H1 (cell line): ENCODE measurements around the gene TRDN. TPM values are rescaled to one million over a fixed set of nuclear protein-coding genes. Genes with fewer than 3 reads are reported as not detected.

Experiments
- CTCF ChIA-PET: fragments of 300-600 bp; sonication (Branson Sonifier 250); formaldehyde crosslinking; loops from one replicate; lab custom pipeline; 2021; ENCODE audit not compliant: partially characterized antibody; lab: Charles Lee
- POLR2A ChIA-PET: fragments of 300-600 bp; sonication (Branson Sonifier 250); formaldehyde crosslinking; loops from one replicate; lab custom pipeline; 2021; ENCODE audit warnings: inconsistent platforms; ENCODE audit not compliant: partially characterized antibody; lab: Charles Lee
- DNase-seq, 2 experiments: peaks; one replicate each; pipeline versions ENCODE4 v3.0.0 to v3.0.0-alpha.2; 2010 to 2022; ENCODE audit warnings: low spot score in 2 of 2, low read depth in 1 of 2, mixed read lengths in 1 of 2
- FAIRE-seq: peaks from 2 replicates; lab custom pipeline; 2011; peaks lifted over from hg19 to GRCh38; lab: Jason Lieb, UNC
- H2AFZ ChIP-seq: 2 replicates; pipeline ENCODE4 v1.8.1; 2012; ENCODE audit warnings: low read length, inconsistent platforms
- H2AK5ac ChIP-seq: 2 replicates; pipeline ENCODE4 v1.6.1; 2013; ENCODE audit warnings: low read depth, low read length
- H2BK120ac ChIP-seq: replicated peaks from 2 replicates; pipeline ENCODE3; 2013; ENCODE audit warnings: low read depth, low read length, inconsistent platforms
- H2BK12ac ChIP-seq: 2 replicates; pipeline ENCODE4 v1.6.1; 2013; ENCODE audit warnings: low read depth, low read length
- H2BK15ac ChIP-seq: 2 replicates; pipeline ENCODE4 v1.6.1; 2013; ENCODE audit warnings: low read length
- H2BK20ac ChIP-seq: 2 replicates; pipeline ENCODE4 v1.6.1; 2013; ENCODE audit warnings: low read length
- H2BK5ac ChIP-seq: 2 replicates; pipeline ENCODE4 v1.6.1; 2013; ENCODE audit warnings: low read depth, low read length
- H3K14ac ChIP-seq: 2 replicates; pipeline ENCODE4 v1.6.1; 2013; ENCODE audit warnings: inconsistent platforms; ENCODE audit not compliant: insufficient read length
- H3K18ac ChIP-seq: 2 replicates; pipeline ENCODE4 v1.6.1; 2013; ENCODE audit warnings: low read length; ENCODE audit errors: extremely low read depth
- H3K23ac ChIP-seq: 2 replicates; pipeline ENCODE4 v1.6.1; 2013; ENCODE audit warnings: inconsistent platforms; ENCODE audit not compliant: insufficient read length
- H3K23me2 ChIP-seq: 2 replicates; pipeline ENCODE4 v1.6.1; 2013; ENCODE audit warnings: low read depth, low read length
- H3K27ac ChIP-seq: 2 replicates; pipeline ENCODE4 v1.6.1; 2011; ENCODE audit warnings: low read depth, low read length, inconsistent platforms
- H3K27me3 ChIP-seq, 4 experiments: replicated peaks in 1 of 4; 1 replicate in 1 of 4; 2 replicates in 3 of 4; pipeline versions ENCODE4 v1.6.1 to v1.8.1; 2011 to 2013; ENCODE audit warnings: low read length in 3 of 4, mild to moderate bottlenecking in 3 of 4, inconsistent platforms in 2 of 4, mixed read lengths in 2 of 4, moderate library complexity in 1 of 4; ENCODE audit not compliant: control insufficient read depth in 3 of 4, insufficient read depth in 3 of 4; ENCODE audit errors: extremely low read depth in 1 of 4
- H3K36me3 ChIP-seq, 4 experiments: 2 replicates each; pipeline versions ENCODE4 v1.6.1 to v1.8.1; 2011 to 2013; ENCODE audit warnings: mild to moderate bottlenecking in 4 of 4, low read length in 3 of 4, moderate library complexity in 2 of 4, control low read depth in 1 of 4, inconsistent platforms in 1 of 4; ENCODE audit not compliant: insufficient read depth in 4 of 4, control insufficient read depth in 2 of 4
- H3K4ac ChIP-seq: replicated peaks from 2 replicates; pipeline ENCODE3; 2013; ENCODE audit warnings: low read length, low read depth, mixed read lengths, inconsistent platforms; ENCODE audit not compliant: insufficient read length
- H3K4me1 ChIP-seq, 4 experiments: replicated peaks in 1 of 4; 1 replicate in 1 of 4; 2 replicates in 3 of 4; pipeline versions ENCODE4 v1.6.1 to v1.8.1; 2011 to 2013; ENCODE audit warnings: low read length in 3 of 4, inconsistent platforms in 2 of 4, mixed read lengths in 1 of 4; ENCODE audit not compliant: insufficient read depth in 4 of 4, control insufficient read depth in 3 of 4
- H3K4me2 ChIP-seq, 2 experiments: 2 replicates each; pipeline versions ENCODE4 v1.6.1 to v1.8.1; 2011 to 2013; ENCODE audit warnings: low read depth in 2 of 2, low read length in 2 of 2, control low read depth in 1 of 2, inconsistent platforms in 1 of 2, mild to moderate bottlenecking in 1 of 2; ENCODE audit not compliant: insufficient read depth in 1 of 2
- H3K4me3 ChIP-seq, 4 experiments: fragments of 200-600, 300-600 bp in 1 of 4; sonication (generic), shearing (Covaris generic), sonication (Bioruptor Twin) in 1 of 4; 2 replicates each; pipeline versions ENCODE4 v1.5.1 to v1.8.1; 2011 to 2016; ENCODE audit warnings: low read length in 4 of 4, low read depth in 3 of 4, control low read depth in 2 of 4, inconsistent platforms in 2 of 4, mild to moderate bottlenecking in 2 of 4, mixed read lengths in 1 of 4, moderate library complexity in 1 of 4; ENCODE audit not compliant: insufficient read depth in 2 of 4; ENCODE audit errors: extremely low read depth in 1 of 4
- H3K56ac ChIP-seq: replicated peaks from 2 replicates; pipeline ENCODE3; 2013; ENCODE audit warnings: low read depth, mild to moderate bottlenecking, mixed read lengths, low read length, inconsistent platforms; ENCODE audit not compliant: insufficient read length
- H3K79me1 ChIP-seq: 2 replicates; pipeline ENCODE4 v1.6.1; 2013; ENCODE audit warnings: low read depth, low read length, control low read depth
- H3K79me2 ChIP-seq, 2 experiments: 2 replicates each; pipeline versions ENCODE4 v1.6.1 to v1.8.1; 2012 to 2013; ENCODE audit warnings: low read length in 2 of 2, mild to moderate bottlenecking in 2 of 2, inconsistent platforms in 1 of 2; ENCODE audit not compliant: insufficient read depth in 2 of 2, control insufficient read depth in 1 of 2
- H3K9ac ChIP-seq, 4 experiments: replicated peaks in 1 of 4; 1 replicate in 1 of 4; 2 replicates in 3 of 4; pipeline versions ENCODE4 v1.6.1 to v1.8.1; 2011 to 2013; ENCODE audit warnings: low read depth in 3 of 4, low read length in 3 of 4, control low read depth in 2 of 4, mild to moderate bottlenecking in 2 of 4, moderate library complexity in 2 of 4, inconsistent platforms in 1 of 4; ENCODE audit errors: extremely low read depth in 1 of 4
- H3K9me3 ChIP-seq, 2 experiments: 2 replicates each; pipeline versions ENCODE4 v1.6.1 to v1.8.1; 2012 to 2013; ENCODE audit warnings: mild to moderate bottlenecking in 2 of 2, moderate library complexity in 2 of 2, control low read depth in 1 of 2, inconsistent platforms in 1 of 2, low read depth in 1 of 2, low read length in 1 of 2, mixed read lengths in 1 of 2; ENCODE audit not compliant: insufficient read depth in 2 of 2
- H4K20me1 ChIP-seq, 2 experiments: replicated peaks in 1 of 2; 2 replicates each; pipeline versions ENCODE3 to v1.8.1; 2011 to 2013; ENCODE audit warnings: inconsistent platforms in 2 of 2, low read length in 2 of 2, mild to moderate bottlenecking in 1 of 2; ENCODE audit not compliant: insufficient read depth in 2 of 2, control insufficient read depth in 1 of 2
- H4K5ac ChIP-seq: 2 replicates; pipeline ENCODE4 v1.6.1; 2013; ENCODE audit warnings: low read length, low read depth, mixed read lengths, inconsistent platforms; ENCODE audit not compliant: insufficient read length
- H4K8ac ChIP-seq: 2 replicates; pipeline ENCODE4 v1.8.0; 2013; ENCODE audit warnings: mild to moderate bottlenecking, moderate library complexity, low read length, inconsistent platforms; ENCODE audit not compliant: insufficient read depth; ENCODE audit errors: extremely low read depth
- H4K91ac ChIP-seq: replicated peaks from 2 replicates; pipeline ENCODE3; 2013; ENCODE audit warnings: low read length, mixed read lengths, inconsistent platforms; ENCODE audit not compliant: insufficient read length
- BACH1 ChIP-seq: IDR thresholded peaks from 2 replicates; pipeline ENCODE4 v1.6.1; 2012; ENCODE audit warnings: low read length, improper control_type of control experiment
- BRCA1 ChIP-seq: IDR thresholded peaks from 2 replicates; pipeline ENCODE4 v1.6.1; 2012; ENCODE audit warnings: low read depth, low read length, improper control_type of control experiment
- EP300 ChIP-seq, 2 experiments: IDR thresholded peaks; 1 replicate in 1 of 2; 2 replicates in 1 of 2; pipeline ENCODE4 v1.6.1; 2011 to 2012; ENCODE audit warnings: low read depth in 2 of 2, low read length in 2 of 2, mild to moderate bottlenecking in 2 of 2, borderline replicate concordance in 1 of 2, inconsistent platforms in 1 of 2, moderate library complexity in 1 of 2
- KDM5A ChIP-seq: fragments of 200-600 bp; IDR thresholded peaks from 2 replicates; pipeline ENCODE4 v1.7.1; 2012; ENCODE audit warnings: mild to moderate bottlenecking, low read length, inconsistent platforms, mixed read lengths
- NRF1 ChIP-seq: IDR thresholded peaks from 2 replicates; pipeline ENCODE4 v1.6.1; 2011; ENCODE audit warnings: mild to moderate bottlenecking, low read depth, low read length, improper control_type of control experiment
- SUZ12 ChIP-seq: fragments of 200-600 bp; sonication (generic); IDR thresholded peaks from 2 replicates; pipeline ENCODE4 v1.6.1; 2012; ENCODE audit warnings: mild to moderate bottlenecking, inconsistent platforms, low read length, moderate library complexity, mixed read lengths
- WGBS, 2 experiments: shearing (Covaris generic) in 1 of 2; methylation state at CpG; one replicate each; pipeline versions ENCODE4 v1.1.6 to v1.1.7; 2013 to 2015; ENCODE audit warnings: low lambda C conversion rate in 2 of 2, mixed read lengths in 2 of 2, inconsistent platforms in 1 of 2, low coverage in 1 of 2, missing lambda C conversion rate in 1 of 2; ENCODE audit not compliant: insufficient replicate concordance in 2 of 2, insufficient coverage in 1 of 2, insufficient read length in 1 of 2; ENCODE audit errors: extremely low coverage in 1 of 2, missing lambda C conversion rate in 1 of 2; 5-methylcytosine and 5-hydroxymethylcytosine counted together
- polyA plus RNA-seq, 7 experiments: library from polyadenylated mRNA; depleted of rRNA in 3 of 7; stranded (reverse) in 5 of 7; unstranded in 2 of 7; fragments of >200 nt in 5 of 7; fragments of 200-250 nt in 2 of 7; gene quantifications; 1 replicate in 5 of 7; 2 replicates in 1 of 7; 4 replicates in 1 of 7; pipeline versions ENCODE4 v1.2.1 to v1.2.3, GENCODE V29; 2011 to 2013; ENCODE audit warnings: missing spikeins in 2 of 7, mixed read lengths in 2 of 7
- total RNA-seq: library from RNA; stranded (reverse); fragmentation: NEBNext Ultra II Directional; extraction: Animal tissue kit (Norgen Biotek cat#: 25700); gene quantifications from 2 replicates; pipeline ENCODE4 v1.2.1, GENCODE V29; 2021

TRDN gene
- total and polyA plus RNA-seq, 2 of the 8 experiments (the other 6 are each of a cell fraction or from before 2014, with no cell fraction given) = 1.6 to 41.6 TPM

- Histone ChIP-seq H3K4me1 (no peaks in the 10 kb centered on the region), H3K9me3 (no peaks in the 10 kb centered on the region; a peak in 1 of 4 replicates), H2AFZ (no peak overlapping the region), H3K27ac (no peak overlapping the region), H3K4me3 (no peak overlapping the region), H3K4me2 (no peak overlapping the region), H2BK12ac (no peak overlapping the region), H3K14ac (no peak overlapping the region), H3K27me3 (no peaks in the 10 kb centered on the region), H4K91ac (no peak overlapping the region), H3K23ac (no peak overlapping the region), H4K20me1 (no peaks in the 10 kb centered on the region), H3K79me2 (no peaks in the 10 kb centered on the region), H2BK120ac (no peak overlapping the region), H2AK5ac (no peak overlapping the region), H3K36me3 (no peaks in the 10 kb centered on the region; a peak in 1 of 8 replicates), H3K56ac (no peak overlapping the region), H3K4ac (no peak overlapping the region), H3K23me2 (no peaks in the 10 kb centered on the region), H4K5ac (no peak overlapping the region), H2BK20ac (no peak overlapping the region), H2BK15ac (no peak overlapping the region), H3K79me1 (no peaks in the 10 kb centered on the region), H2BK5ac (no peak overlapping the region), H3K18ac (no peak overlapping the region), H3K9ac (no peak overlapping the region), H4K8ac (no peak overlapping the region)
- DNase-seq (no peak), FAIRE-seq (no peak)
- WGBS, 2 experiments = 82% methylated on average over 1 of the region's 1 CpG; no CpG with 5 or more reads in 1 of the 2 experiments
- POLR2A ChIA-PET = no interaction called here
- TF ChIP-seq BRCA1 (no peak), KDM5A (no peak), NRF1 (no peak), BACH1 (no peak), EP300 (IDR thresholded peaks at IDR 0.05; ENCODE audit: borderline replicate concordance in 1 of 2, low read depth in 2 of 2, low read length in 2 of 2) (no peak), SUZ12 (no peak)
- CTCF ChIA-PET = no interaction called here
Measured at GRCh38 chr6:123524781-123525180, 112.0 kb downstream of the TRDN start.
